ENCODE results near the gene STOML1. TPM values are rescaled to one million over a fixed set of nuclear protein-coding genes. Genes with fewer than 3 reads are reported as not detected.
A peak's percentile ranks its signal among the peaks of the same experiment; 100 is the strongest.

Gene STOML1
- total RNA-seq, 2 experiments from 2014 or later, result 4.6 to 5.3 TPM

- Mint-ChIP-seq H3K27ac (no peak overlapping the region), H3K4me3 (no peak overlapping the region), H3K9me3 (no peaks in the 10 kb centered on the region), H3K4me1 (ENCODE audit: low read depth) (peaks cover 33% of the 10 kb centered on the region), H3K36me3 (ENCODE audit: low read depth) (no peaks in the 10 kb centered on the region), H3K27me3 (no peaks in the 10 kb centered on the region)
- no peak for TF ChIP-seq CTCF (IDR thresholded peaks at IDR 0.05)
- intact Hi-C loops (cut with DNase I, micrococcal nuclease), result loop anchor here in 1 of 2 experiments (10.0 kb wide), 1 partner anchor 178 kb away; the partner anchor contains the start of gene ISLR2
- no peak for ATAC-seq (ENCODE audit: poor library complexity)
- Histone ChIP-seq H3K9me3 (ENCODE audit: control insufficient read depth in 1 of 2, insufficient read depth in 1 of 2, low read length in 2 of 2) (no peaks in the 10 kb centered on the region), H3K36me3 (ENCODE audit: insufficient read depth, low read length) (no peaks in the 10 kb centered on the region), H3K4me1 (ENCODE audit: insufficient read depth, low read length) (peaks cover 28% of the 10 kb centered on the region), H3K27me3 (ENCODE audit: control insufficient read depth in 1 of 2, insufficient read depth in 2 of 2, low read length in 2 of 2) (no peaks in the 10 kb centered on the region), H3K4me3 (ENCODE audit: low read length) (no peak overlapping the region), H3K27ac (ENCODE audit: low read depth in 1 of 2, low read length in 2 of 2) (no peak overlapping the region)
- DNase-seq, result peak in 1 of 14 experiments; percentile 11
- ChIA-PET POLR2A (interaction anchor here (1.9 kb wide), 1 partner anchor 10 kb away, joined by 7 read pairs; no protein-coding TSS in a partner anchor), CTCF (interaction anchor here (1.2 to 1.7 kb wide), 3 partner anchors 9 to 29 kb away, joined by 3 to 6 read pairs (median 4); no protein-coding TSS in a partner anchor)
These were observed 35.4 kb downstream of the STOML1 start for GRCh38 chr15:73956743-73957135.

- no peak for TF ChIP-seq CTCF (IDR thresholded peaks at IDR 0.05)
- H3K9me3 ChIP-seq (ENCODE audit: control insufficient read depth in 1 of 2, insufficient read depth in 1 of 2, low read length in 2 of 2), result no peaks in the 10 kb centered on the region
- POLR2A ChIA-PET, result interaction anchor here (1.9 kb wide), 1 partner anchor 10 kb away, joined by 7 read pairs; no protein-coding TSS in a partner anchor
- intact Hi-C loops (cut with DNase I, micrococcal nuclease), result loop anchor here in 1 of 2 experiments (10.0 kb wide), 1 partner anchor 179 kb away; the partner anchor contains the start of gene ISLR2
- ATAC-seq (ENCODE audit: poor library complexity), result no peak
- H3K36me3 ChIP-seq (ENCODE audit: insufficient read depth, low read length), result no peaks in the 10 kb centered on the region
- H3K27me3 Mint-ChIP-seq, result no peaks in the 10 kb centered on the region
- no peaks in the 10 kb centered on the region for H3K27me3 ChIP-seq (ENCODE audit: control insufficient read depth in 1 of 2, insufficient read depth in 2 of 2, low read length in 2 of 2)
- no peaks in the 10 kb centered on the region for H3K9me3 Mint-ChIP-seq
- H3K4me1 ChIP-seq (ENCODE audit: insufficient read depth, low read length), result peaks cover 34% of the 10 kb centered on the region
- H3K4me1 Mint-ChIP-seq (ENCODE audit: low read depth), result peaks cover 37% of the 10 kb centered on the region
- no peak overlapping the region for H3K4me3 ChIP-seq (ENCODE audit: low read length)
- no peak for DNase-seq
- H3K36me3 Mint-ChIP-seq (ENCODE audit: low read depth), result no peaks in the 10 kb centered on the region
- H3K27ac Mint-ChIP-seq, result no peak overlapping the region
- H3K27ac ChIP-seq (ENCODE audit: low read depth in 1 of 2, low read length in 2 of 2), result no peak overlapping the region
- CTCF ChIA-PET, result interaction anchor here (1.2 to 1.7 kb wide), 2 partner anchors 9 to 17 kb away, joined by 3 to 4 read pairs; no protein-coding TSS in a partner anchor
- no peak overlapping the region for H3K4me3 Mint-ChIP-seq
These were observed 36.0 kb downstream of the STOML1 start for GRCh38 chr15:73955861-73956742.

- Mint-ChIP-seq H3K36me3 (ENCODE audit: low read depth) (no peaks in the 10 kb centered on the region), H3K4me1 (ENCODE audit: low read depth) (peaks cover 35% of the 10 kb centered on the region), H3K27ac (no peak overlapping the region), H3K9me3 (no peaks in the 10 kb centered on the region), H3K4me3 (no peak overlapping the region), H3K27me3 (no peaks in the 10 kb centered on the region)
- Histone ChIP-seq H3K4me1 (ENCODE audit: insufficient read depth, low read length) (peaks cover 39% of the 10 kb centered on the region), H3K36me3 (ENCODE audit: insufficient read depth, low read length) (no peaks in the 10 kb centered on the region), H3K4me3 (ENCODE audit: low read length) (no peak overlapping the region), H3K27me3 (ENCODE audit: control insufficient read depth in 1 of 2, insufficient read depth in 2 of 2, low read length in 2 of 2) (no peaks in the 10 kb centered on the region), H3K27ac (ENCODE audit: low read depth in 1 of 2, low read length in 2 of 2) (no peak overlapping the region), H3K9me3 (ENCODE audit: control insufficient read depth in 1 of 2, insufficient read depth in 1 of 2, low read length in 2 of 2) (no peaks in the 10 kb centered on the region)
- ATAC-seq (ENCODE audit: poor library complexity) (no peak), DNase-seq (no peak)
- POLR2A ChIA-PET, result no interaction called here
- no peak for TF ChIP-seq CTCF (IDR thresholded peaks at IDR 0.05)
- intact Hi-C loops (cut with DNase I, micrococcal nuclease), result loop anchor here in 1 of 2 experiments (10.0 kb wide), 1 partner anchor 179 kb away; the partner anchor contains the start of gene ISLR2
- CTCF ChIA-PET, result no interaction called here
These were observed 36.8 kb downstream of the STOML1 start for GRCh38 chr15:73955326-73955725.

Measured in CD4-positive, alpha-beta T cell (primary cell).